NCI-H128 (cell line): ENCODE measurements around the gene DDX39A.
A peak's percentile ranks its signal among the peaks of the same experiment; 100 is the strongest.
"Not testable (repeated sequence)": the region's sequence is repeated elsewhere in the genome, so short reads cannot be mapped to it uniquely, and the experiment has no call there.

Source experiments
- DNase-seq: peaks from one replicate; lab custom pipeline; 2025; ENCODE audit not compliant: unreplicated experiment; lab: John Stamatoyannopoulos, UW

Gene DDX39A

DNA sequence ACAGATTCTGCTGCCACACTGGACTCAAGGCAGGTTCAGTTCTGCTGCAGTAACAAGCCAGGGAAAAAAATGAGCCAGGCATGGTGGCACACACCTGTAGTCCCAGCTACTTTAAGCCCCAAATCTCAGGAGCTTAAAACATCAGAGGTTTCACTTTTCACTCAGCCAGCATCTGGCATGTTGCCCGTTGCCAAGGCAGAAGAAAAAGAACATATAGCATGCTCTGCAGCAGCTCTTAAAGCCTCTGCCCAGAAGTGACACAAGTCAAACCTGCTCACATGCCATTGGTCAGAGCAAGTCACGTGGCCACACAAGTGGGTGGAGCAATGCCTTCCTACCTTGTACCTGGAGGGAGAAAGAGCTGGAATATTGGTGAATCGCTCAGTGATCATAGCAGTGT lies 52.6 kb downstream of the DDX39A start:
- peak; percentile 65 for DNase-seq

- not testable (repeated sequence) for DNase-seq
These were observed 55.1 kb downstream of the DDX39A start for GRCh38 chr19:14364098-14364443.

DNA sequence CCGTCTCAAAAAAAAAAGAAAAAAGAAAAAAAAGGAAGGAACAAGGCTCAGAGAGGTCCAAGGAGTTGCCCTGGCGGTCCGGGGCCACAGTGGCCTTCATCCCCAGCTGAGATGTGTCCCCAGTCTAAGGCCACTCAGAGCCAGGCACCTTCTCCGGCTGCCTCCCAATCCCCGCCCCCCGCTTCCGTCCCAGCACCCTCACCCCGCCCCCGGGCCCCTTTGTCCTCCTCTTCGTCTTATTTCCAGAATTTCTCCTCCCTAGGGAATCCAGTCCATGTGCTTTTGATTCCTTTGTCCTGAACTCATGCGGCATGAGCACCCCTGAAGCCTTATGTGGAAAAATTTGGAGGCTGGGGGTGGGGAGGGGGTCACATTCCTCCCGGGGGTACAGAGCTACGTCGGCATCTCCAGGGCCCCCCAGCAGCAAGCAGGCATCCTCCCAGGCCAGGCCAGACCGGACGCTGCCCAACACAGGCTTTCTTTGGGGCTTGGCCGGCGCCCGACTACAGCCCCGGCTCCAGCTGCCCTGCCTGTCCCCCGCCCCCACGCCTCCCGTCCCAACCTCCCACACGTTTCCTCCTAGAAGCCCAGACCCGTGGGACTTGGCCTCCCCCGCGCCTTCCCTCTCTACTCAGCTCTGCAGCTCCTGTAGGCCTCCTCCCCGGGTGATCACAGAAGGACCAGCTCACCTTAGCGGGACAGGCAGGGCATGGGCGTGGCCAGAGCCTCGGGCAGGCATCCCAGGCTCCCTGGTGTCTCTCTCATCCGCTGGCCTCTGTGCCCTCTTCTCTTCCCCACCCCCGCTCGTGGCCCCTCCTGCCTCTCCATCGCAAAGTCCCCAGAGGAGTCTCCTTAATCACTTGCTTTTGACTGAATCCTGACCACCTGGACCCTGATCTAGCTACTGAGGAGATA lies 55.7 kb downstream of the DDX39A start:
- DNase-seq = no peak

DNA sequence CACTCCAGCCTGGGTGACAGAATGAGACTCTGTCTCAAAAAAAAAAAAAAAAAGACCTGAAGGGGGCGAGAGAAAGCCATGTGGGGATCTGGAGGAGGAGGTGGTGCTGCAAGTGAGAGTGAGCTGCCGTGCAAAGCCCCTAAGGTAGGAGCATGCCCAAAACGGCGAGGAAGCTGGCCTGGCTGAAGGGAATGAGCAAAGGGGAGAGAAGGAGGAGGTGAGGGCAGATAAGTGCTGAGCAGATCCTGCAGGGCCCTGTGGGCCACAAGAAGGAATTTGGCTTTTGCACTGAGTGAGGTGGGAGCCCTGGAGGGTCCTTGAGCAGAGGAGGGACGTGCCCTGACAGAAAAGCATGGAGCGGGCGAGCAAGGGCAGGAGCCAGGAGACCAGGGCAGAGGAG lies 57.3 kb downstream of the DDX39A start:
- DNase-seq = no peak
